SK-N-SH treated with all-trans-retinoic acid at 6 μM for 48 hours (cell line): Measurements from ENCODE around the gene SPATA3.

Experiments used
- ATAC-seq: fragments of 200-7000 bp; cut with Tn5 transposase; 3 replicates; pipeline ENCODE4 v1.9.1; 2020; ENCODE audit warnings: mild to moderate bottlenecking, moderate library complexity
- ARNTL ChIP-seq: fragments of 450-650 bp; formaldehyde crosslinking; IDR thresholded peaks from 2 replicates; pipeline ENCODE4 v1.5.0; 2020; ENCODE audit warnings: low read depth, mild to moderate bottlenecking, moderate library complexity, borderline replicate concordance
- BACH2 ChIP-seq: fragments of 250-450 bp; sonication (Bioruptor Pico); IDR thresholded peaks from 2 replicates; pipeline ENCODE4 v1.9.0; 2021; ENCODE audit warnings: mild to moderate bottlenecking, borderline replicate concordance
- CSDC2 ChIP-seq: fragments of 250-450 bp; sonication (Bioruptor Pico); IDR thresholded peaks from 2 replicates; pipeline ENCODE4 v1.5.0; 2020; ENCODE audit warnings: mild to moderate bottlenecking, moderate library complexity
- CSRNP3 ChIP-seq: fragments of 250-450 bp; sonication (Bioruptor Pico); IDR thresholded peaks from 2 replicates; pipeline ENCODE4 v1.5.1; 2021; ENCODE audit warnings: mild to moderate bottlenecking, moderate library complexity
- GLIS3 ChIP-seq: fragments of 250-450 bp; sonication (Bioruptor Pico); IDR thresholded peaks from 2 replicates; pipeline ENCODE4 v1.5.0; 2020; ENCODE audit warnings: mild to moderate bottlenecking, moderate library complexity
- ISL1 ChIP-seq: fragments of 250-450 bp; sonication (Bioruptor Pico); IDR thresholded peaks from 2 replicates; pipeline ENCODE4 v2.1.2; 2022; ENCODE audit warnings: mild to moderate bottlenecking, moderate library complexity
- OSR1 ChIP-seq: fragments of 250-450 bp; sonication (Bioruptor Pico); IDR thresholded peaks from 2 replicates; pipeline ENCODE4 v1.8.0; 2022; ENCODE audit warnings: moderate library complexity, mild to moderate bottlenecking, inconsistent platforms
- PPARA ChIP-seq: fragments of 250-450 bp; sonication (Bioruptor Pico); IDR thresholded peaks from 2 replicates; pipeline ENCODE4 v1.5.0; 2020; ENCODE audit warnings: mild to moderate bottlenecking, borderline replicate concordance
- RARB ChIP-seq: fragments of 250-450 bp; sonication (Bioruptor Pico); IDR thresholded peaks from 2 replicates; pipeline ENCODE4 v1.8.0; 2021; ENCODE audit warnings: mild to moderate bottlenecking, moderate library complexity
- SNAI2 ChIP-seq: fragments of 250-450 bp; sonication (Bioruptor Pico); IDR thresholded peaks from 2 replicates; pipeline ENCODE4 v1.5.0; 2020; ENCODE audit warnings: mild to moderate bottlenecking, moderate library complexity
- TCF4 ChIP-seq: fragments of 250-450 bp; sonication (Bioruptor Pico); IDR thresholded peaks from 2 replicates; pipeline ENCODE4 v1.8.0; 2021; ENCODE audit warnings: mild to moderate bottlenecking, moderate library complexity, borderline replicate concordance
- TOX ChIP-seq: fragments of 250-450 bp; sonication (Bioruptor Pico); IDR thresholded peaks from 2 replicates; pipeline ENCODE4 v1.8.0; 2021; ENCODE audit warnings: mild to moderate bottlenecking, moderate library complexity, borderline replicate concordance
- TSHZ2 ChIP-seq: fragments of 250-450 bp; sonication (Bioruptor Pico); IDR thresholded peaks from 2 replicates; pipeline ENCODE4 v1.5.0; 2020; ENCODE audit warnings: mild to moderate bottlenecking, moderate library complexity
- ZC3H10 ChIP-seq: fragments of 250-450 bp; sonication (Bioruptor Pico); IDR thresholded peaks from 2 replicates; pipeline ENCODE4 v1.5.1; 2021; ENCODE audit warnings: mild to moderate bottlenecking, moderate library complexity
- ZFP3 ChIP-seq: fragments of 250-450 bp; sonication (Bioruptor Pico); IDR thresholded peaks from 2 replicates; pipeline ENCODE4 v1.5.0; 2020; ENCODE audit warnings: mild to moderate bottlenecking, moderate library complexity
- ZFP30 ChIP-seq: fragments of 450-650 bp; formaldehyde crosslinking; IDR thresholded peaks from 2 replicates; pipeline ENCODE4 v1.5.0; 2022; ENCODE audit warnings: mild to moderate bottlenecking, moderate library complexity
- ZNF70 ChIP-seq: fragments of 450-650 bp; formaldehyde crosslinking; IDR thresholded peaks from 2 replicates; pipeline ENCODE4 v1.5.0; 2020; ENCODE audit warnings: mild to moderate bottlenecking, moderate library complexity
- ZNF8 ChIP-seq: fragments of 450-650 bp; formaldehyde crosslinking; IDR thresholded peaks from 2 replicates; pipeline ENCODE4 v1.5.0; 2020; ENCODE audit warnings: mild to moderate bottlenecking, moderate library complexity
- TF ChIP-seq, protein P1 (sequence below): fragments of 250-450 bp; sonication (Bioruptor Pico); IDR thresholded peaks from 2 replicates; pipeline ENCODE4 v1.8.0; 2021; ENCODE audit warnings: low read depth, mild to moderate bottlenecking, moderate library complexity, borderline replicate concordance
- TF ChIP-seq, protein P2 (sequence below): fragments of 250-450 bp; sonication (Bioruptor Pico); IDR thresholded peaks from 2 replicates; pipeline ENCODE4 v1.5.1; 2020; ENCODE audit warnings: low read depth, mild to moderate bottlenecking, moderate library complexity
- TF ChIP-seq, protein P3 (sequence below): fragments of 250-450 bp; sonication (Bioruptor Pico); IDR thresholded peaks from 2 replicates; pipeline ENCODE4 v1.8.0; 2020; ENCODE audit warnings: mild to moderate bottlenecking, moderate library complexity, borderline replicate concordance

Gene SPATA3

DNA sequence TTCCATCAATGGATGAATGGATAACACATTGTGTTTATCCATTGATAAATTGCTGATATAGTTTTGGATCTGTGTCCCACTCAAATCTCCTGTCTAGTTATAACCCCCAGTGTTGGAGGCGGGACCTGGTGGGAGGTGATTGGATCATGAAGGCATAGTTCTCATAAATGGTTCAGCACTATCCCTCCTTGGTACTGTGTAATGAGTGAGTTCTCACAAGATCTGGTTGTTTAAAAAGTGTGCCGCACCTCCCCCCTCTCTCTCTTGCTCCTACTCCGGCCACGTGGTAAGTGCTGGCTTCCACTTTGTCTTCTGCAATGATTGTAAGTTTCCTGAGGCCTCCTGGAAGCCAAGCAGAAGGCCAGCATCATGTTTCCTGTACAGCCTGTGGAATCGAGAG lies 23.9 kb upstream of the SPATA3 start:
- no peak for TF ChIP-seq ZFP30
- TF ChIP-seq CSDC2 (CRISPR knock-in tag) = no peak
- no peak for TF ChIP-seq CSRNP3 (CRISPR knock-in tag)
- no peak for TF ChIP-seq ZNF8 (CRISPR knock-in tag)
- TF ChIP-seq ZNF70 (CRISPR knock-in tag) = no peak
- TF ChIP-seq TCF4 (CRISPR knock-in tag) = no peak
- TF ChIP-seq PPARA (CRISPR knock-in tag) = no peak
- TF ChIP-seq ARNTL = no peak
- TF ChIP-seq ZC3H10 = no peak
- no peak for TF ChIP-seq TSHZ2
- TF ChIP-seq TOX (CRISPR knock-in tag) = no peak
- TF ChIP-seq, protein P1, sequence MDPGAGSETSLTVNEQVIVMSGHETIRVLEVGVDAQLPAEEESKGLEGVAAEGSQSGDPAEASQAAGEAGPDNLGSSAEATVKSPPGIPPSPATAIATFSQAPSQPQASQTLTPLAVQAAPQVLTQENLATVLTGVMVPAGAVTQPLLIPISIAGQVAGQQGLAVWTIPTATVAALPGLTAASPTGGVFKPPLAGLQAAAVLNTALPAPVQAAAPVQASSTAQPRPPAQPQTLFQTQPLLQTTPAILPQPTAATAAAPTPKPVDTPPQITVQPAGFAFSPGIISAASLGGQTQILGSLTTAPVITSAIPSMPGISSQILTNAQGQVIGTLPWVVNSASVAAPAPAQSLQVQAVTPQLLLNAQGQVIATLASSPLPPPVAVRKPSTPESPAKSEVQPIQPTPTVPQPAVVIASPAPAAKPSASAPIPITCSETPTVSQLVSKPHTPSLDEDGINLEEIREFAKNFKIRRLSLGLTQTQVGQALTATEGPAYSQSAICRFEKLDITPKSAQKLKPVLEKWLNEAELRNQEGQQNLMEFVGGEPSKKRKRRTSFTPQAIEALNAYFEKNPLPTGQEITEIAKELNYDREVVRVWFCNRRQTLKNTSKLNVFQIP = no peak
- no peak for TF ChIP-seq SNAI2
- TF ChIP-seq, protein P2, sequence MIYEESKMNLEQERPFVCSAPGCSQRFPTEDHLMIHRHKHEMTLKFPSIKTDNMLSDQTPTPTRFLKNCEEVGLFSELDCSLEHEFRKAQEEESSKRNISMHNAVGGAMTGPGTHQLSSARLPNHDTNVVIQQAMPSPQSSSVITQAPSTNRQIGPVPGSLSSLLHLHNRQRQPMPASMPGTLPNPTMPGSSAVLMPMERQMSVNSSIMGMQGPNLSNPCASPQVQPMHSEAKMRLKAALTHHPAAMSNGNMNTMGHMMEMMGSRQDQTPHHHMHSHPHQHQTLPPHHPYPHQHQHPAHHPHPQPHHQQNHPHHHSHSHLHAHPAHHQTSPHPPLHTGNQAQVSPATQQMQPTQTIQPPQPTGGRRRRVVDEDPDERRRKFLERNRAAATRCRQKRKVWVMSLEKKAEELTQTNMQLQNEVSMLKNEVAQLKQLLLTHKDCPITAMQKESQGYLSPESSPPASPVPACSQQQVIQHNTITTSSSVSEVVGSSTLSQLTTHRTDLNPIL (CRISPR knock-in tag) = no peak
- TF ChIP-seq BACH2 = no peak
- no peak for TF ChIP-seq ZFP3 (CRISPR knock-in tag)
- TF ChIP-seq RARB (CRISPR knock-in tag) = no peak
- no peak for TF ChIP-seq GLIS3 (CRISPR knock-in tag)
- no peak for ATAC-seq

GRCh38 chr2:230974096-230974913 lies 21.6 kb upstream of the SPATA3 start:
- TF ChIP-seq OSR1 (CRISPR knock-in tag) = no peak
- TF ChIP-seq, protein P3, sequence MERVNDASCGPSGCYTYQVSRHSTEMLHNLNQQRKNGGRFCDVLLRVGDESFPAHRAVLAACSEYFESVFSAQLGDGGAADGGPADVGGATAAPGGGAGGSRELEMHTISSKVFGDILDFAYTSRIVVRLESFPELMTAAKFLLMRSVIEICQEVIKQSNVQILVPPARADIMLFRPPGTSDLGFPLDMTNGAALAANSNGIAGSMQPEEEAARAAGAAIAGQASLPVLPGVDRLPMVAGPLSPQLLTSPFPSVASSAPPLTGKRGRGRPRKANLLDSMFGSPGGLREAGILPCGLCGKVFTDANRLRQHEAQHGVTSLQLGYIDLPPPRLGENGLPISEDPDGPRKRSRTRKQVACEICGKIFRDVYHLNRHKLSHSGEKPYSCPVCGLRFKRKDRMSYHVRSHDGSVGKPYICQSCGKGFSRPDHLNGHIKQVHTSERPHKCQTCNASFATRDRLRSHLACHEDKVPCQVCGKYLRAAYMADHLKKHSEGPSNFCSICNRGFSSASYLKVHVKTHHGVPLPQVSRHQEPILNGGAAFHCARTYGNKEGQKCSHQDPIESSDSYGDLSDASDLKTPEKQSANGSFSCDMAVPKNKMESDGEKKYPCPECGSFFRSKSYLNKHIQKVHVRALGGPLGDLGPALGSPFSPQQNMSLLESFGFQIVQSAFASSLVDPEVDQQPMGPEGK (CRISPR knock-in tag) = no peak
- TF ChIP-seq ZC3H10 = no peak
- TF ChIP-seq CSRNP3 (CRISPR knock-in tag) = no peak
- TF ChIP-seq, protein P1 = no peak
- TF ChIP-seq RARB (CRISPR knock-in tag) = no peak
- TF ChIP-seq ISL1 (CRISPR knock-in tag) = no peak
- TF ChIP-seq, all 23 proteins: peak for 0
- no peak; the same call in 2 of the 3 replicates for ATAC-seq
